Measurements from ENCODE around the gene MCOLN1. TPM values are rescaled to one million over a fixed set of nuclear protein-coding genes. Genes with fewer than 3 reads are reported as not detected.

The MCOLN1 gene
- total and polyA plus RNA-seq, 2 donors (not counting 3 experiments of a cell fraction or from before 2014, with no cell fraction given): 23.0 to 60.9 TPM

DNA sequence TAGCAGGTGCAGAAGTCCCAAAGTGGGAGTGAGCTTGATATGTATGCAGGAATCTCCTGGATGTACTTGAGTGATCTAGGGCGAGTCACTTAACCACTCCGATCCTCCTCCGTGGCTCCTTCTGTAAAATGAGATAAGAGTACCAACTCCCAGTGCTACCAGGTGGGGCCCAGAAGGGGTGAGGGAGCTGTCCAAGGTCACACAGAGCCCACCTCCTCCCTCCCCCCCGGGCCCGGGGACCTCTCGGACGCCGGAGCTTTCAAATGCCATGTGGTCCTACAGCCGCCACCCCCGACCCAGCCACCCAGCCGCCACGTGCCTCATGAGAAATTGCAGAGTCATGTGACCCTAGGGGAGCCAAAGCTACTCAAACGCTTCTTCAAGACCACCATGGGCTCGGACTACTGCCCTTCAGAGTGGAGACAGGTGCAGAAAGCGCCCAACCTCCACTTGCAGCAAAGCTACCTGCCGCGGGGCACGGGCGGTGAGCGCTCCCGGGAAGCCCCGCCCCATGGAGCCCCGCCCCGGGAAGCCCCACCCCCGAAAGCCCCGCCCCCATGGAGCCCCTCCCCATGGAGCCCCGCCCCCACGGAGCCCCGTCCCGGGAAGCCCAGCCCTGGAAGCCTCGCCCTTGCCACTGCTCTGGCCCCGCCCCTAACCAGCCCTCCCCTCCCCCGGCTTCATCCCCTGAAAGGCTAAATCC is 16.6 kb upstream of the MCOLN1 start:
- Histone ChIP-seq H3K9me3 (replicated peaks; ENCODE audit: control insufficient read depth, insufficient read depth, low read length) (no peaks in the 10 kb centered on the region), H4K20me1 (replicated peaks; ENCODE audit: control insufficient read depth, extremely low read depth, insufficient read depth, low read length) (no peaks in the 10 kb centered on the region), H3K9me1 (replicated peaks; ENCODE audit: control insufficient read depth, extremely low read depth, insufficient read depth, low read length) (no peaks in the 10 kb centered on the region), H3K4me1 (ENCODE audit: control insufficient read depth, extremely low read depth, insufficient read depth, low read length) (no peaks in the 10 kb centered on the region), H3K79me2 (ENCODE audit: control insufficient read depth, insufficient read depth, low read length) (no peaks in the 10 kb centered on the region), H3K4me3 (replicated peaks in 1 of 3; ENCODE audit: insufficient read depth in 1 of 3, low read depth in 1 of 3, low read length in 3 of 3) (no peak overlapping the region), H3K9ac (replicated peaks; ENCODE audit: extremely low read depth, insufficient read depth, low read length) (no peak overlapping the region), H3K36me3 (ENCODE audit: control insufficient read depth in 2 of 2, extremely low read depth in 1 of 2, insufficient read depth in 2 of 2, low read length in 2 of 2) (no peaks in the 10 kb centered on the region), H2AFZ (ENCODE audit: low read depth, low read length) (peak overlapping the region; percentile 80), H3K27me3 (ENCODE audit: control insufficient read depth in 2 of 2, insufficient read depth in 2 of 2, low read length in 2 of 2) (peaks cover 0 to 3% of the 10 kb centered on the region in 2 experiments), H3K4me2 (ENCODE audit: insufficient read depth, low read length) (no peak overlapping the region), H3K27ac (ENCODE audit: insufficient read depth, low read depth, low read length) (no peak overlapping the region)
- CTCF ChIA-PET: interaction anchor here (1.1 to 3.4 kb wide), 6 partner anchors 9 to 151 kb away, joined by 3 to 20 read pairs (median 5); partner anchors contain the start of gene ZNF358
- TF ChIP-seq, protein P1, sequence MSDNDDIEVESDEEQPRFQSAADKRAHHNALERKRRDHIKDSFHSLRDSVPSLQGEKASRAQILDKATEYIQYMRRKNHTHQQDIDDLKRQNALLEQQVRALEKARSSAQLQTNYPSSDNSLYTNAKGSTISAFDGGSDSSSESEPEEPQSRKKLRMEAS (IDR thresholded peaks at IDR 0.05; ENCODE audit: insufficient read depth, insufficient read length): no peak
- no peak for TF ChIP-seq POLR2A (IDR thresholded peaks at IDR 0.05; ENCODE audit: low read depth, low read length)
- TF ChIP-seq JUN (IDR thresholded peaks at IDR 0.05; ENCODE audit: borderline replicate concordance, insufficient read depth, insufficient read length, low read depth): no peak
- no peak for TF ChIP-seq FOS (IDR thresholded peaks at IDR 0.05; ENCODE audit: borderline replicate concordance, insufficient read depth, low read length)
- TF ChIP-seq GATA2 (IDR thresholded peaks at IDR 0.05; ENCODE audit: insufficient read depth, insufficient read length, low read depth, low read length): no peak
- TF ChIP-seq, protein P2, sequence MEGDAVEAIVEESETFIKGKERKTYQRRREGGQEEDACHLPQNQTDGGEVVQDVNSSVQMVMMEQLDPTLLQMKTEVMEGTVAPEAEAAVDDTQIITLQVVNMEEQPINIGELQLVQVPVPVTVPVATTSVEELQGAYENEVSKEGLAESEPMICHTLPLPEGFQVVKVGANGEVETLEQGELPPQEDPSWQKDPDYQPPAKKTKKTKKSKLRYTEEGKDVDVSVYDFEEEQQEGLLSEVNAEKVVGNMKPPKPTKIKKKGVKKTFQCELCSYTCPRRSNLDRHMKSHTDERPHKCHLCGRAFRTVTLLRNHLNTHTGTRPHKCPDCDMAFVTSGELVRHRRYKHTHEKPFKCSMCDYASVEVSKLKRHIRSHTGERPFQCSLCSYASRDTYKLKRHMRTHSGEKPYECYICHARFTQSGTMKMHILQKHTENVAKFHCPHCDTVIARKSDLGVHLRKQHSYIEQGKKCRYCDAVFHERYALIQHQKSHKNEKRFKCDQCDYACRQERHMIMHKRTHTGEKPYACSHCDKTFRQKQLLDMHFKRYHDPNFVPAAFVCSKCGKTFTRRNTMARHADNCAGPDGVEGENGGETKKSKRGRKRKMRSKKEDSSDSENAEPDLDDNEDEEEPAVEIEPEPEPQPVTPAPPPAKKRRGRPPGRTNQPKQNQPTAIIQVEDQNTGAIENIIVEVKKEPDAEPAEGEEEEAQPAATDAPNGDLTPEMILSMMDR (IDR thresholded peaks at IDR 0.05; ENCODE audit: extremely low read depth in 1 of 2, insufficient read depth in 1 of 2, low read depth in 1 of 2, low read length in 2 of 2): no peak
- TF ChIP-seq MYC (IDR thresholded peaks at IDR 0.05; ENCODE audit: low read depth, low read length): no peak
- no peak for TF ChIP-seq POLR2AphosphoS5 (IDR thresholded peaks at IDR 0.05; ENCODE audit: insufficient read depth, low read depth, low read length)
- TF ChIP-seq EZH2 (IDR thresholded peaks at IDR 0.05; ENCODE audit: borderline replicate concordance, low read depth, low read length, severe bottlenecking): no peak
- POLR2A ChIA-PET: no interaction called here
- dilution Hi-C loops (cut with MboI; ENCODE audit: extremely low pct_ligation_motif_present, low sequenced_read_pairs) (no loop called here), intact Hi-C loops (cut with micrococcal nuclease) (no loop called here)
- no peak for FAIRE-seq
- BruUV-seq (replicated peaks): no TSS peak
- DNase-seq (ENCODE audit: low read depth, low spot score): no peak
